ENCODE results near the gene PPA1.

DNA sequence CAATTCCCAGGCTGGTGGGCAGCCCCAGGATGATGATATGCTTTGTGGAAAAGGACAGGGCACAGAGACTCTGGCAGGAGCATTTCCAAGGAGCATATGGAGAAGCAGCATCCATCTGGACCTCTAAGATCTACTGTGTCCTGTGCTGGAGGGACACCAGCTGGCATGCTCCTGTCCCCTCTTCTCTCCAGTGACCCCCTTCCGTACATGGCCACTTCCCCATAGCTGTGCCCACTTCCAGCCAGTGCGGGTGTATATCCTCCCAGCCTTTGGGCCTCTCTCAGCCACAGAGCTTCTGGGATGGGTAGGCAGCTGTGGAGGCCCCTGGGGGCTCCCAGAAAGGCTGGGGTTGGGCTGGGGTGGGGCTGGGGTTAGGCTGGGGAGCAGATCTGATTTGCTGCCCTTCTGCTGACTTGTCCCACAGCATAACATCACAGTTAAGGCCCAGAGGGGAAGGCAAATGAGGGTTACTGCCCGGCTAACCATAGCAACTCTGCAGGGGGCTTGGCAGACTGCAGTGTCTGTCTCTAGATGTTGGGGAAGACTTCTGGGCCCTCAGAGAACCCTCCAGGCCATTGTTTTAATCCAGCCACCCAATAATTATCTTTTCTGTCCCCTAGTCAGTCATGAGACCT lies 44.3 kb upstream of the PPA1 start:
- TF ChIP-seq, protein P1, sequence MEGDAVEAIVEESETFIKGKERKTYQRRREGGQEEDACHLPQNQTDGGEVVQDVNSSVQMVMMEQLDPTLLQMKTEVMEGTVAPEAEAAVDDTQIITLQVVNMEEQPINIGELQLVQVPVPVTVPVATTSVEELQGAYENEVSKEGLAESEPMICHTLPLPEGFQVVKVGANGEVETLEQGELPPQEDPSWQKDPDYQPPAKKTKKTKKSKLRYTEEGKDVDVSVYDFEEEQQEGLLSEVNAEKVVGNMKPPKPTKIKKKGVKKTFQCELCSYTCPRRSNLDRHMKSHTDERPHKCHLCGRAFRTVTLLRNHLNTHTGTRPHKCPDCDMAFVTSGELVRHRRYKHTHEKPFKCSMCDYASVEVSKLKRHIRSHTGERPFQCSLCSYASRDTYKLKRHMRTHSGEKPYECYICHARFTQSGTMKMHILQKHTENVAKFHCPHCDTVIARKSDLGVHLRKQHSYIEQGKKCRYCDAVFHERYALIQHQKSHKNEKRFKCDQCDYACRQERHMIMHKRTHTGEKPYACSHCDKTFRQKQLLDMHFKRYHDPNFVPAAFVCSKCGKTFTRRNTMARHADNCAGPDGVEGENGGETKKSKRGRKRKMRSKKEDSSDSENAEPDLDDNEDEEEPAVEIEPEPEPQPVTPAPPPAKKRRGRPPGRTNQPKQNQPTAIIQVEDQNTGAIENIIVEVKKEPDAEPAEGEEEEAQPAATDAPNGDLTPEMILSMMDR (IDR thresholded peaks at IDR 0.05) = no peak
- TF ChIP-seq POLR2A (IDR thresholded peaks at IDR 0.05) = no peak
